K562 (cell line): ENCODE data around the gene CPZ.

ENCODE experiments used
- CTCF ChIP-seq, 3 experiments: IDR thresholded peaks in 2 of 3; conservative IDR thresholded peaks in 1 of 3; 2 replicates each; pipeline ENCODE4 v1.5.1; 2011 to 2012; ENCODE audit warnings: low read length in 3 of 3, mild to moderate bottlenecking in 3 of 3, control low read depth in 2 of 3, improper control_type of control experiment in 1 of 3, inconsistent platforms in 1 of 3, low read depth in 1 of 3, mixed read lengths in 1 of 3, moderate library complexity in 1 of 3; ENCODE audit not compliant: insufficient read depth in 2 of 3
- GATA2 ChIP-seq: sonication (generic); formaldehyde crosslinking; IDR thresholded peaks from 2 replicates; pipeline ENCODE4 v1.4.0; 2020; ENCODE audit warnings: mild to moderate bottlenecking, missing genetic modification reagents
- GTF2E2 ChIP-seq: fragments of 200-800 bp; sonication (Bioruptor generic); IDR thresholded peaks from 2 replicates; pipeline ENCODE4 v1.6.1; 2016; ENCODE audit warnings: missing genetic modification characterization, missing compliant biosample characterization
- KAT2B ChIP-seq: IDR thresholded peaks from one replicate; pipeline ENCODE4 v1.6.1; 2012; ENCODE audit warnings: low read depth, mild to moderate bottlenecking, control low read depth, inconsistent platforms, low read length, moderate library complexity
- NRF1 ChIP-seq, 2 experiments: fragments of 450-650 bp; IDR thresholded peaks in 1 of 2; conservative IDR thresholded peaks in 1 of 2; 2 replicates each; pipeline ENCODE4 v1.6.1; 2014; ENCODE audit warnings: mild to moderate bottlenecking in 2 of 2
- POLR2A ChIP-seq: fragments of 450-650 bp; conservative IDR thresholded peaks from 2 replicates; pipeline ENCODE4 v1.6.1; 2016
- POLR2AphosphoS5 ChIP-seq: IDR thresholded peaks from 2 replicates; pipeline ENCODE4 v1.6.1; 2011; ENCODE audit warnings: mild to moderate bottlenecking, low read depth, low read length, moderate library complexity; ENCODE audit not compliant: control insufficient read depth, insufficient read depth
- POLR2H ChIP-seq: IDR thresholded peaks from 2 replicates; pipeline ENCODE4 v1.6.1; 2016; ENCODE audit warnings: missing genetic modification characterization, low read depth, mild to moderate bottlenecking, control low read depth, missing compliant biosample characterization, moderate library complexity
- RNF219 ChIP-seq: fragments of 250-450 bp; sonication (Bioruptor Pico); IDR thresholded peaks from 2 replicates; pipeline ENCODE4 v1.5.0; 2022; ENCODE audit warnings: mild to moderate bottlenecking
- THRB ChIP-seq: fragments of 450-650 bp; formaldehyde crosslinking; conservative IDR thresholded peaks from 2 replicates; pipeline ENCODE4 v1.4.0; 2022; ENCODE audit warnings: mild to moderate bottlenecking, missing genetic modification characterization
- YBX1 ChIP-seq: fragments of 450-650 bp; IDR thresholded peaks from 2 replicates; pipeline ENCODE4 v1.7.1; 2016; ENCODE audit warnings: mild to moderate bottlenecking
- ZNF511 ChIP-seq: sonication (generic); formaldehyde crosslinking; IDR thresholded peaks from 2 replicates; pipeline ENCODE4 v1.8.0; 2022; ENCODE audit warnings: mild to moderate bottlenecking, missing genetic modification reagents

GRCh38 chr4:8640816-8641215 lies 48.3 kb downstream of the CPZ start:
- TF ChIP-seq GTF2E2 (tag): no peak
- TF ChIP-seq POLR2AphosphoS5: no peak
- TF ChIP-seq RNF219 (CRISPR knock-in tag): no peak
- TF ChIP-seq GATA2 (CRISPR knock-in tag): no peak
- TF ChIP-seq POLR2H (tag): no peak
- TF ChIP-seq POLR2A: no peak
- no peak for TF ChIP-seq ZNF511 (CRISPR knock-in tag)
- TF ChIP-seq CTCF (IDR thresholded peaks at IDR 0.05 in 2 of 3, conservative IDR thresholded peaks at IDR 0.05 in 1 of 3; ENCODE audit: insufficient read depth in 2 of 3, low read depth in 1 of 3, low read length in 3 of 3): no peak
- no peak for TF ChIP-seq YBX1
- no peak for TF ChIP-seq KAT2B
- TF ChIP-seq NRF1 (conservative IDR thresholded peaks at IDR 0.05 in 1 of 2, IDR thresholded peaks at IDR 0.05 in 1 of 2): no peak
- no peak for TF ChIP-seq THRB (CRISPR knock-in tag)
